RWPE1 (cell line): ENCODE results near the gene KAT2B.

ENCODE experiments used
- CTCF ChIA-PET: fragments of 350-600 bp; sonication (Branson Sonifier 250); formaldehyde crosslinking; extraction: SDS; loops from one replicate; lab custom pipeline; 2021; lab: Yijun Ruan, JAX
- POLR2A ChIA-PET: fragments of 400-600 bp; formaldehyde crosslinking; extraction: SDS; loops from one replicate; lab custom pipeline; 2020; ENCODE audit warnings: antibody characterized with exemption; ENCODE audit not compliant: low non-redundant PET; lab: Yijun Ruan, JAX
- DNase-seq: peaks from one replicate; pipeline ENCODE4 v3.0.0; 2012; ENCODE audit warnings: low spot score
- H3K27ac ChIP-seq: fragments of 450-650 bp; 2 replicates; pipeline ENCODE4 v1.5.1; 2017
- CTCF ChIP-seq: fragments of 450-650 bp; conservative IDR thresholded peaks from 2 replicates; pipeline ENCODE4 v1.5.1; 2017; ENCODE audit warnings: low read depth, mild to moderate bottlenecking

KAT2B gene

GRCh38 chr3:20197775-20198174, 157.5 kb downstream of the KAT2B start:
- no peak overlapping the region for H3K27ac ChIP-seq
- no peak for TF ChIP-seq CTCF
- ChIA-PET POLR2A (no interaction called here), CTCF (interaction anchor here (0.5 kb wide), 1 partner anchor 94 kb away, joined by 4 read pairs; no protein-coding TSS in a partner anchor)
- no peak for DNase-seq

- POLR2A ChIA-PET: no interaction called here
- no peak for TF ChIP-seq CTCF
- DNase-seq: no peak
- CTCF ChIA-PET: no interaction called here
- H3K27ac ChIP-seq: no peak overlapping the region
Measured at GRCh38 chr3:20201143-20201542, 160.9 kb downstream of the KAT2B start.
